OCI-LY7 (cell line): Measurements from ENCODE around the gene GLDN. TPM values are rescaled to one million over a fixed set of nuclear protein-coding genes. Genes with fewer than 3 reads are reported as not detected.
A peak's percentile ranks its signal among the peaks of the same experiment; 100 is the strongest.

Experiments used
- Bru-seq: library from RNA; stranded (reverse); fragments of 400-500 nt; gene quantifications from one replicate; lab custom pipeline; 2021; lab: Mats Ljungman, UMichigan
- BruChase-seq, 2 experiments: library from RNA; stranded (reverse); fragments of 400-500 nt; gene quantifications; one replicate each; lab custom pipeline; 2021; lab: Mats Ljungman, UMichigan
- BruUV-seq: library from RNA; stranded (reverse); fragments of 400-500 nt; replicated peaks from 2 replicates; lab custom pipeline; 2021; lab: Mats Ljungman, UMichigan
- CTCF ChIA-PET: fragments of 300-600 bp; sonication (Branson Sonifier 250); formaldehyde crosslinking; loops from one replicate; lab custom pipeline; 2022; ENCODE audit warnings: antibody characterized with exemption; ENCODE audit not compliant: unreplicated experiment; lab: Charles Lee
- POLR2A ChIA-PET: fragments of 300-600 bp; sonication (Branson Sonifier 250); formaldehyde crosslinking; loops from one replicate; lab custom pipeline; 2022; ENCODE audit warnings: antibody characterized with exemption; lab: Charles Lee
- DNase-seq: peaks from one replicate; pipeline ENCODE4 v3.0.0-alpha.2; 2015; ENCODE audit warnings: low spot score
- H2AFZ ChIP-seq: fragments of 200-600 bp; sonication (generic), shearing (Covaris generic); 2 replicates; pipeline ENCODE4 v1.6.1; 2014; ENCODE audit warnings: mild to moderate bottlenecking, antibody characterized with exemption, low read length, moderate library complexity
- H3K27ac ChIP-seq: fragments of 200-600 bp; sonication (generic); 2 replicates; pipeline ENCODE4 v1.5.1; 2014; ENCODE audit warnings: mixed run types, low read depth, mild to moderate bottlenecking, moderate library complexity, low read length, inconsistent platforms; ENCODE audit not compliant: poor library complexity, severe bottlenecking
- H3K36me3 ChIP-seq: fragments of 200-600 bp; sonication (generic); 2 replicates; pipeline ENCODE4 v1.6.1; 2014; ENCODE audit warnings: mild to moderate bottlenecking, antibody characterized with exemption, low read length, moderate library complexity, mixed read lengths; ENCODE audit not compliant: insufficient read depth
- H3K4me1 ChIP-seq: fragments of 200-600 bp; sonication (generic); 2 replicates; pipeline ENCODE4 v1.5.1; 2014; ENCODE audit warnings: mild to moderate bottlenecking, low read length; ENCODE audit not compliant: insufficient read depth, poor library complexity, severe bottlenecking
- H3K4me2 ChIP-seq: fragments of 200-600 bp; sonication (generic); 2 replicates; pipeline ENCODE4 v1.6.1; 2014; ENCODE audit warnings: mild to moderate bottlenecking, low read length
- H3K4me3 ChIP-seq: fragments of 200-600 bp; sonication (generic); 2 replicates; pipeline ENCODE4 v1.5.1; 2014; ENCODE audit warnings: mild to moderate bottlenecking, low read depth, low read length; ENCODE audit not compliant: poor library complexity, severe bottlenecking
- H3K79me2 ChIP-seq: fragments of 200-600 bp; sonication (generic); 2 replicates; pipeline ENCODE4 v1.6.1; 2016; ENCODE audit warnings: low read depth, mild to moderate bottlenecking, low read length, moderate library complexity, mixed read lengths; ENCODE audit not compliant: insufficient read depth
- H3K9me2 ChIP-seq: fragments of 200-600 bp; sonication (generic); 2 replicates; pipeline ENCODE4 v1.6.1; 2016; ENCODE audit warnings: mild to moderate bottlenecking, low read length, mixed read lengths; ENCODE audit not compliant: insufficient read depth
- H3K9me3 ChIP-seq: fragments of 200-600 bp; sonication (generic); 2 replicates; pipeline ENCODE4 v1.6.1; 2014; ENCODE audit warnings: mild to moderate bottlenecking, mixed run types, low read length, mixed read lengths
- H4K20me1 ChIP-seq: fragments of 200-600 bp; sonication (generic); 2 replicates; pipeline ENCODE4 v1.6.1; 2014; ENCODE audit warnings: mild to moderate bottlenecking, antibody characterized with exemption, low read length, moderate library complexity, mixed read lengths; ENCODE audit not compliant: insufficient read depth
- EZH2phosphoT487 ChIP-seq: fragments of 200-600 bp; sonication (generic); IDR thresholded peaks from 2 replicates; pipeline ENCODE4 v1.6.1; 2018; ENCODE audit warnings: low read depth, borderline replicate concordance, mild to moderate bottlenecking, mixed run types, antibody characterized with exemption, low read length, moderate library complexity, mixed read lengths
- intact Hi-C: fragments of 100-400 bp; cut with micrococcal nuclease; formaldehyde crosslinking; loops from one replicate; pipeline ENCODE4 v1.10.0; 2022; ENCODE audit not compliant: unreplicated experiment
- long read RNA-seq: library from polyadenylated mRNA; stranded (forward); transcript quantifications from one replicate; pipeline ENCODE4 v2.0.0, GENCODE V29; 2022
- total RNA-seq, 2 experiments: library from RNA; depleted of rRNA in 1 of 2; stranded (reverse); fragments of >200 nt in 1 of 2; shearing (Covaris generic) in 1 of 2; gene quantifications; 2 replicates each; pipeline ENCODE4 v1.2.3, GENCODE V29; 2014 to 2022
- TF ChIP-seq, protein P1 (sequence below): fragments of 200-600 bp; sonication (generic); conservative IDR thresholded peaks from 2 replicates; pipeline ENCODE4 v1.5.1; 2014; ENCODE audit warnings: mild to moderate bottlenecking, antibody characterized with exemption, low read length, moderate library complexity, mixed read lengths

GLDN gene
- total RNA-seq (2014; rRNA removed; shearing (Covaris generic)) (not detected in 2 replicates), total RNA-seq (2022) (not detected in 2 replicates), Bru-seq, nascent RNA (not detected), BruChase-seq, experiment 1, labeled RNA remaining after a 6-hour chase (not detected), BruChase-seq, experiment 2, labeled RNA remaining after a 2-hour chase (percentile 2 among the genes with signal in this experiment)
- long read RNA-seq, result 0 reads

- Histone ChIP-seq H3K9me2 (no peaks in the 10 kb centered on the region), H3K4me2 (no peak within 1 kb of the TSS), H3K79me2 (no peaks in the 10 kb centered on the region), H3K4me1 (no peaks in the 10 kb centered on the region), H3K27ac (no peak within 1 kb of the TSS), H4K20me1 (no peaks in the 10 kb centered on the region), H2AFZ (no peak within 1 kb of the TSS), H3K36me3 (no peaks in the 10 kb centered on the region), H3K9me3 (no peaks in the 10 kb centered on the region), H3K4me3 (no peak within 1 kb of the TSS)
- TF ChIP-seq, protein P1, sequence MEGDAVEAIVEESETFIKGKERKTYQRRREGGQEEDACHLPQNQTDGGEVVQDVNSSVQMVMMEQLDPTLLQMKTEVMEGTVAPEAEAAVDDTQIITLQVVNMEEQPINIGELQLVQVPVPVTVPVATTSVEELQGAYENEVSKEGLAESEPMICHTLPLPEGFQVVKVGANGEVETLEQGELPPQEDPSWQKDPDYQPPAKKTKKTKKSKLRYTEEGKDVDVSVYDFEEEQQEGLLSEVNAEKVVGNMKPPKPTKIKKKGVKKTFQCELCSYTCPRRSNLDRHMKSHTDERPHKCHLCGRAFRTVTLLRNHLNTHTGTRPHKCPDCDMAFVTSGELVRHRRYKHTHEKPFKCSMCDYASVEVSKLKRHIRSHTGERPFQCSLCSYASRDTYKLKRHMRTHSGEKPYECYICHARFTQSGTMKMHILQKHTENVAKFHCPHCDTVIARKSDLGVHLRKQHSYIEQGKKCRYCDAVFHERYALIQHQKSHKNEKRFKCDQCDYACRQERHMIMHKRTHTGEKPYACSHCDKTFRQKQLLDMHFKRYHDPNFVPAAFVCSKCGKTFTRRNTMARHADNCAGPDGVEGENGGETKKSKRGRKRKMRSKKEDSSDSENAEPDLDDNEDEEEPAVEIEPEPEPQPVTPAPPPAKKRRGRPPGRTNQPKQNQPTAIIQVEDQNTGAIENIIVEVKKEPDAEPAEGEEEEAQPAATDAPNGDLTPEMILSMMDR, result no peak
- no peak for TF ChIP-seq EZH2phosphoT487
- no TSS peak for BruUV-seq
- ChIA-PET POLR2A (no interaction called here), CTCF (no interaction called here)
- DNase-seq, result no peak
- intact Hi-C loops, result no loop called here
Measured at GRCh38 chr15:51341366-51342226, at the start of gene GLDN. Gene GLDN, plus strand, starts transcription at chr15:51341655. Its CDS starts 30 bp downstream, at chr15:51341685.

DNA sequence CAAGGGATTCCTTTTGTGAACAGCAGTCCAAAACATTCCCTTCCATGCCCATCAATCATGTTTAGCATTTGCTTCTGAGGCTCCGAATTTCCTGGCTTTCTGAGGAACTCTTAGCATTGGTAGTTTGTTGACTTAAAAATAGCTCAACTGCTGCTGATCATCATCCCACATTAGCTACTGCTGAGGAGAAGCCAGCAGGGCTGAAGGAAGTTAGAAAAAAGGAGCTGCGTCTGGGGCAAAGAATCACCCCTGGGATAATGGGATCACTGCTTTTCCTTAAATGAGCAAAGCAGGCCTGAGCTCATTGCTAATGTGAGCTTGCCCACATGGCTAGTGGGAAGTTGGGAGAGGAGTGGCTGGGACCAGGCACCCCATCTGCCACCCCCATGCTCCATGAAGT lies 42.8 kb upstream of the GLDN start:
- BruUV-seq, result no TSS peak
- CTCF ChIA-PET, result no interaction called here
- Histone ChIP-seq H2AFZ (no peak overlapping the region), H3K9me2 (no peaks in the 10 kb centered on the region), H4K20me1 (no peaks in the 10 kb centered on the region), H3K4me3 (no peak overlapping the region), H3K79me2 (no peaks in the 10 kb centered on the region), H3K27ac (no peak overlapping the region), H3K4me1 (no peaks in the 10 kb centered on the region), H3K36me3 (no peaks in the 10 kb centered on the region), H3K4me2 (no peak overlapping the region), H3K9me3 (no peaks in the 10 kb centered on the region)
- no peak for TF ChIP-seq EZH2phosphoT487
- TF ChIP-seq, protein P1, result no peak
- intact Hi-C loops, result no loop called here
- POLR2A ChIA-PET, result interaction anchor here (0.8 kb wide), 1 partner anchor 32 kb away, joined by 3 read pairs; no protein-coding TSS in a partner anchor
- no peak for DNase-seq
